ENCODE measurements around the gene PTPN22.

PTPN22 gene

GRCh38 chr1:113871597-113872113 is at the start of gene PTPN22:
TSS of gene PTPN22 (minus strand) at chr1:113871712.
- peak; percentile 15 to 34 for DNase-seq

- no peak for DNase-seq
Observed at GRCh38 chr1:113918243-113918642, 46.7 kb upstream of the PTPN22 start.

- DNase-seq: no peak
Observed at GRCh38 chr1:113917400-113918082, 46.0 kb upstream of the PTPN22 start.

GRCh38 chr1:113916974-113917373 is 45.5 kb upstream of the PTPN22 start:
- no peak for DNase-seq

- DNase-seq: no peak
Observed at GRCh38 chr1:113913887-113914664, 42.6 kb upstream of the PTPN22 start.

GRCh38 chr1:113913312-113913668 is 41.8 kb upstream of the PTPN22 start:
- DNase-seq: no peak

GRCh38 chr1:113912594-113913311 is 41.2 kb upstream of the PTPN22 start:
- no peak for DNase-seq

GRCh38 chr1:113905435-113905861 is 33.9 kb upstream of the PTPN22 start:
- DNase-seq: peak; percentile 75 to 82

- peak; percentile 100 for DNase-seq
Observed at GRCh38 chr1:113904674-113905434, 33.3 kb upstream of the PTPN22 start, which contains the start of the genes AP4B1 and DCLRE1B. TSS of gene AP4B1 (minus strand) at chr1:113904799. CDS start at chr1:113904717, 82 bp downstream. TSS of gene DCLRE1B (plus strand) at chr1:113905326. CDS start at chr1:113905587, 261 bp downstream.

GRCh38 chr1:113904293-113904673 is 32.8 kb upstream of the PTPN22 start:
- peak in 1 of 2 experiments; percentile 88 for DNase-seq

- DNase-seq: peak; percentile 28 to 45
Observed at GRCh38 chr1:113903501-113904292, 32.2 kb upstream of the PTPN22 start.

GRCh38 chr1:113901191-113901590 is 29.7 kb upstream of the PTPN22 start:
- no peak for DNase-seq

- DNase-seq: no peak
Observed at GRCh38 chr1:113899111-113899510, 27.6 kb upstream of the PTPN22 start.

GRCh38 chr1:113898241-113898814 is 26.8 kb upstream of the PTPN22 start:
- DNase-seq: no peak

- DNase-seq: no peak
Observed at GRCh38 chr1:113895961-113896360, 24.4 kb upstream of the PTPN22 start.

GRCh38 chr1:113895098-113895497 is 23.6 kb upstream of the PTPN22 start:
- no peak for DNase-seq

- no peak for DNase-seq
Observed at GRCh38 chr1:113893267-113893666, 21.8 kb upstream of the PTPN22 start.

- no peak for DNase-seq
Observed at GRCh38 chr1:113891631-113892220, 20.2 kb upstream of the PTPN22 start.

GRCh38 chr1:113890816-113891215 is 19.3 kb upstream of the PTPN22 start:
- DNase-seq: peak; percentile 12 to 32

- DNase-seq: no peak
Observed at GRCh38 chr1:113887402-113888175, 16.1 kb upstream of the PTPN22 start, which contains the start of gene BCL2L15. TSS of gene BCL2L15 (minus strand) at chr1:113887581. CDS start at chr1:113887375, 206 bp downstream.

Data from NCI-H526 (cell line).